Upper lobe of right lung (tissue), 1 donor: ENCODE measurements around the gene PNLIPRP1. TPM values are rescaled to one million over a fixed set of nuclear protein-coding genes. Genes with fewer than 3 reads are reported as not detected.

Experiments used
- ATAC-seq: fragments of 200-7000 bp; cut with Tn5 transposase; one replicate; pipeline ENCODE4 v1.9.1; 2020; ENCODE audit warnings: mild to moderate bottlenecking, moderate library complexity
- DNase-seq: peaks from one replicate; pipeline ENCODE4 v3.0.0-alpha.2; 2020
- H3K27ac ChIP-seq: fragments of 200-600 bp; one replicate; pipeline ENCODE4 v1.8.0; 2022
- H3K27me3 ChIP-seq: fragments of 200-600 bp; one replicate; pipeline ENCODE4 v1.8.0; 2022; ENCODE audit warnings: mild to moderate bottlenecking
- H3K36me3 ChIP-seq: fragments of 200-600 bp; one replicate; pipeline ENCODE4 v1.8.0; 2022
- H3K4me1 ChIP-seq: fragments of 200-600 bp; one replicate; pipeline ENCODE4 v1.8.0; 2022
- H3K4me3 ChIP-seq: fragments of 200-600 bp; one replicate; pipeline ENCODE4 v1.8.0; 2022; ENCODE audit warnings: mild to moderate bottlenecking
- H3K9me3 ChIP-seq: fragments of 200-600 bp; one replicate; pipeline ENCODE4 v1.8.0; 2022
- CTCF ChIP-seq: fragments of 200-600 bp; IDR thresholded peaks from one replicate; pipeline ENCODE4 v1.8.0; 2022; ENCODE audit warnings: antibody characterized with exemption
- intact Hi-C: fragments of 100-400 bp; cut with DNase I; formaldehyde crosslinking; loops from one replicate; pipeline ENCODE4 v1.11.0; 2022
- total RNA-seq: library from RNA; stranded (reverse); fragmentation: NEBNext Ultra II Directional; extraction: Animal tissue kit (Norgen Biotek cat#: 25700); gene quantifications from one replicate; pipeline ENCODE4 v1.2.1, GENCODE V29; 2021
- donor health status: DM: no; HTN: yes; CAD: no; lungs with severe emphysema.

PNLIPRP1 gene
- total RNA-seq, 1 donor from 2014 or later: not detected

DNA sequence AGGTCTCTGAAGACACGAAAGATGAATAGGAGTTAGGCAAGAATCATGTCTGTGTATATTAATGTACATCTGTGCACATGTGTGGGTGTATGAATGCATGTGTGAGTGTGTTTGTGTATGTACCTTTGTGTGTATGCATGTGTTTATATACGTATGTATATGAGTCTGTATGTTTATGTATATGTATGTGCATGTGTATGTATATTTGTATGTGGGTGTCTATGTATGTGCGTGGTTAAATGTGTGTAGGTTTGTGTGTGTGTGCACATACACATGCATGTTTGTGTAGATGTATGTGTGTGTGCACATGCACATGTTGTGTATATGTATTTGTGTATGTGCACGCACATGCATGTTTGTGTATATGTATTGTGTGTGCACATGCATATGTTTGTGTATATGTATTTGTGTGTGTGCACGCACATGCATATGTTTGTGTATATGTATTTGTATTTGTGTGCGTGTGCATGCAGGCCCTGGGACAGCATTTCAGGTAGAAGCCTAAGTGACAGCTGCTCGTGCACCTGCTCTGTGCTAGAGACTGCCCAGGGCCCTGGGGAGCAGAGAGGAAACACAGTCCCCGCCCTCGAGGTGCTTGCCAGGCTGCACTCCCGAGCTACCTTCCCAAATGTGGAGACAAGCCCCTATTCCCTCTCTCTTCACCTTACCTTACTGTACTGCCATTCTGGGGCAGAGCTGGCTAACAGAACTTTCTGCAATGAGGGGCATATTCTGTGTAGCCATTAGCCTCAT is 12.1 kb downstream of the PNLIPRP1 start:
- H3K4me1 ChIP-seq: no peaks in the 10 kb centered on the region

GRCh38 chr10:116606061-116606483 is 15.3 kb downstream of the PNLIPRP1 start:
- H3K9me3 ChIP-seq: no peaks in the 10 kb centered on the region
- no peak overlapping the region for H3K27ac ChIP-seq
- DNase-seq: no peak
- no peak for ATAC-seq
- intact Hi-C loops: no loop called here
- TF ChIP-seq CTCF: no peak
- no peak overlapping the region for H3K4me3 ChIP-seq
- H3K4me1 ChIP-seq: no peaks in the 10 kb centered on the region
- H3K27me3 ChIP-seq: peaks cover 14% of the 10 kb centered on the region
- H3K36me3 ChIP-seq: no peaks in the 10 kb centered on the region

More for the DNA sequence above, 12.1 kb downstream of the PNLIPRP1 start:
- DNase-seq (no peak), ATAC-seq (no peak)
- intact Hi-C loops: no loop called here
- Histone ChIP-seq H3K4me3 (no peak overlapping the region), H3K27ac (no peak overlapping the region), H3K36me3 (no peaks in the 10 kb centered on the region), H3K9me3 (no peaks in the 10 kb centered on the region), H3K27me3 (no peaks in the 10 kb centered on the region)
- no peak for TF ChIP-seq CTCF

DNA sequence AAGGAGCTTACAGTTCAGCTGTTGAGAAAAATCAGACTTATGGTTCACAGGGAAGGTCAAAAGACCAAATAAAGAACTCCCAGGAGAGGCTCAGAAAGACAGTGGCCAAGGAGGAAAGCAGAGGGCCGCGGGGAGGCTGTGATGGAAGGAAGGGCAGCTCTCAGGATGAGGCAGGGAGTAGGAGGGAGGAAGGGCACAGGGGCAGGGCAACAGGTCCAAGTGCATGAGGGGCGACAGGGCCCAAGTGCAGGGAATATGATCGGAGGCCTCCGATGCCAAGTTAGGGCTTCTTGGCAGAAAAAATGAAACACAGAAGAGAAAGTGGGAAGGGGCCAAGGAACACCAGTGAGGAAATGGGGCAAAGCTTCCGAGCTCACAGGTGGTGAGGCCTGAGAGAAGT is 16.6 kb downstream of the PNLIPRP1 start:
- ATAC-seq: no peak
- intact Hi-C loops: no loop called here
- DNase-seq: no peak
- Histone ChIP-seq H3K4me1 (no peaks in the 10 kb centered on the region), H3K27me3 (peaks cover 19% of the 10 kb centered on the region), H3K27ac (no peak overlapping the region), H3K4me3 (no peak overlapping the region), H3K9me3 (no peaks in the 10 kb centered on the region), H3K36me3 (no peaks in the 10 kb centered on the region)
- TF ChIP-seq CTCF: no peak

DNA sequence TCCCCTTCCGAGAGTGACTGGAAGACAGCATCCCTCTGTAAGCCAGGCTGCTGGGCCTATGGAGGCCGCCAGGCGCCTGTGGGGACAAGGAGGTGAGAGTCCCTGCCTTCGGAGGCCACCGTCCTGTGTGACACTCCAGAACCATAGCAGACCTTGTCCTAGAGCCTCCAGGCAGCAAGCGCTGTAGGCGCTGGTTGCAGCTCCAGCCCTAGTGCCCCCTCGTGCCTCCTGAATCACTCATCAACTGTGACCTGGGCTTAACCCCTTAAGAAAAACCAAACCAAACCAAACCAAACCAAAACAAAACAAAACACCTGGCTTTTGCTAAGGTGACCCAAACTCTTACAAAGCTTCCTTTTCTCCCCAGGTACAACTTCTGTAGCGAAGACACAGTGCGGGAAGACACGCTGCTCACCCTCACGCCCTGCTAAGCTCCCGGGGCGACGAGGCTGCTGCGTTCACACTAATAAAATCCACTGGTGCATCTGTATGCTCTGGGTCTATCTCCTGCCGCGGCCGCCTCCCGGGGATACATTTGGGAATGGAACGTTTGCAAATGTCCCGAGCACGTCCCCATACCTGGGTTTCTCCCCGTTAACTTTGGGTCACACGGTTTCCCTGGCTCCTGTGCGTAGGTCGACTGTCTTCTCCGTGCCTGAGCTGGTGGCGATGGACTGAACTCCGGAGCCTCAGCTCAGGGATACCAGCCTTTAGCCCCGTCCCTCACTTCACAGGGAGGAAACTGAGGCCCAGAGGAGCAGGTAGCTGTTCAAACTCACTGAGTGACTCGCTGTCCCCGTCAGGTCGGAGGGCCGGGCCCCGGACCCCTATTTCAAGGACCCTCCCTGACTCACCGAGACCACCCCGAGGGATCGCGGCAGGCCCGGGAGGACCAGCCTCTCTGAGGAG is 18.2 kb downstream of the PNLIPRP1 start:
- intact Hi-C loops: no loop called here
- no peaks in the 10 kb centered on the region for H3K36me3 ChIP-seq
- peaks cover 19% of the 10 kb centered on the region for H3K27me3 ChIP-seq
- peak overlapping the region; percentile 8 for H3K4me3 ChIP-seq
- H3K27ac ChIP-seq: no peak overlapping the region
- H3K9me3 ChIP-seq: no peaks in the 10 kb centered on the region
- DNase-seq: no peak
- no peak for TF ChIP-seq CTCF
- no peaks in the 10 kb centered on the region for H3K4me1 ChIP-seq
- peak; percentile 8 for ATAC-seq

DNA sequence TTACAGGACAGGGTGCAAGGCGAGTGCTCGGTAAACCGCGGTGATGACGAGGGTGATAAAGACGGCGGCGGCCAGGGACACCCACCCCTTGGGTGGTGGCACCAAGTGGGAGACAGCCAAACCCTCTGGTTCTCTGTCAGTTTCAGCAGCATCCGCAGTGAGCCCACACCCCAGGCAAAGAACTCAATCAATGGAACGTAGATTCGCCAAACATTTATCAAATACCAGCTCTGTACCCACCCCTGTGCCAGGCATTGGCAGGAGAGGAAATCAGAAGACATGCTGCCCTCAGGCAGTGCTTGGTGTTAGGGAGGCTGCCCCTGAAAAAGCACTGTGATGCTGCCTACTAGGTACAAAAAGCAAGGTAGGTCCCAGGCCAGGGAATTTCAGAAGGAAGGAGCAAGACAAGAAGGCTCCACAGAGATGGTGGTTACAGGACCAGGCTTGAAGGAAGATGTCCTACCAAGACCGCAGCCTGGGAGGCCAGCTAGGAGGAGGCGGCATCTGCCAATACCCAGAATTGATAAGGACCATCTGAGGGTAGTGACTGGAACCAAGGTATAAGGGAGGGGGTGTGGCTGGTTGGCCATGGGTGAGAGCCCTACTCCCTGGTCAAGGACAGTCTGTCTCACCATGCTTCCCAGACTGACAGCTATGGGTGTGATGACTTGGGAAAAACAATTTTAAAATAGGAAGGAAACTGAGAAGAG is 19.8 kb downstream of the PNLIPRP1 start:
- Histone ChIP-seq H3K9me3 (no peaks in the 10 kb centered on the region), H3K27me3 (peaks cover 19% of the 10 kb centered on the region), H3K4me3 (no peak overlapping the region), H3K27ac (no peak overlapping the region), H3K36me3 (no peaks in the 10 kb centered on the region), H3K4me1 (no peaks in the 10 kb centered on the region)
- DNase-seq: no peak
- intact Hi-C loops: no loop called here
- no peak for TF ChIP-seq CTCF
- no peak for ATAC-seq
